K562 (cell line): ENCODE results near the gene PHLDB2. TPM values are rescaled to one million over a fixed set of nuclear protein-coding genes. Genes with fewer than 3 reads are reported as not detected.

Source experiments
- ATAC-seq: fragments of 200-7000 bp; cut with Tn5 transposase; 3 replicates; pipeline ENCODE4 v1.9.1; 2020; ENCODE audit warnings: moderate library complexity
- BruUV-seq: library from RNA; stranded (reverse); fragments of 400-500 nt; replicated peaks from 2 replicates; lab custom pipeline; 2021; lab: Mats Ljungman, UMichigan
- CTCF ChIA-PET: fragments of 300-600 bp; formaldehyde crosslinking; extraction: SDS; loops from one replicate; lab custom pipeline; 2021; ENCODE audit warnings: low intra/inter-chr PET ratio; lab: Yijun Ruan, JAX
- POLR2A ChIA-PET: fragments of 300-600, 350-650 bp; sonication (Branson Sonifier 250); formaldehyde crosslinking; extraction: SDS; loops from one replicate; lab custom pipeline; 2021; ENCODE audit warnings: antibody characterized with exemption, inconsistent platforms; lab: Yijun Ruan, JAX
- DNase-seq, 4 experiments: peaks; one replicate each; pipeline versions ENCODE4 v3.0.0 to v3.0.0-alpha.2; 2011 to 2018; ENCODE audit warnings: low spot score in 3 of 4, mixed read lengths in 3 of 4; ENCODE audit errors: extremely low read depth in 1 of 4
- FAIRE-seq: peaks from 2 replicates; lab custom pipeline; 2011; peaks lifted over from hg19 to GRCh38; lab: Jason Lieb, UNC
- H2AFZ ChIP-seq: 2 replicates; pipeline ENCODE4 v1.6.0; 2011; ENCODE audit warnings: low read depth, low read length, control low read depth, inconsistent platforms
- H3K27ac ChIP-seq: fragments of 200-600 bp; 3 replicates; pipeline ENCODE4 v1.8.0; 2011; ENCODE audit warnings: low read depth, mild to moderate bottlenecking, control low read depth, inconsistent platforms, low read length, moderate library complexity, mixed read lengths; ENCODE audit errors: extremely low read depth
- H3K27me3 ChIP-seq, 2 experiments: fragments of 300-600 bp in 1 of 2; 2 replicates in 1 of 2; 3 replicates in 1 of 2; pipeline versions ENCODE4 v1.6.0 to v1.8.0; 2011; ENCODE audit warnings: inconsistent platforms in 2 of 2, low read length in 2 of 2, mild to moderate bottlenecking in 1 of 2, mixed read lengths in 1 of 2, moderate library complexity in 1 of 2; ENCODE audit not compliant: control insufficient read depth in 2 of 2, insufficient read depth in 2 of 2
- H3K36me3 ChIP-seq: fragments of 300-600 bp; 3 replicates; pipeline ENCODE4 v1.8.0; 2011; ENCODE audit warnings: mild to moderate bottlenecking, low read length, inconsistent platforms; ENCODE audit not compliant: control insufficient read depth, insufficient read depth
- H3K4me1 ChIP-seq, 2 experiments: fragments of 200-600 bp in 1 of 2; replicated peaks in 1 of 2; 2 replicates in 1 of 2; 3 replicates in 1 of 2; pipeline versions ENCODE4 v1.5.1 to v1.8.0; 2011; ENCODE audit warnings: inconsistent platforms in 2 of 2, low read length in 2 of 2, mild to moderate bottlenecking in 1 of 2, mixed read lengths in 1 of 2, moderate library complexity in 1 of 2; ENCODE audit not compliant: control insufficient read depth in 2 of 2, insufficient read depth in 2 of 2
- H3K4me2 ChIP-seq: 2 replicates; pipeline ENCODE4 v1.6.1; 2011; ENCODE audit warnings: low read length, control low read depth, inconsistent platforms, mixed read lengths; ENCODE audit not compliant: insufficient read depth
- H3K4me3 ChIP-seq: fragments of 200-600 bp; sonication (generic), shearing (Covaris generic); 2 replicates; pipeline ENCODE4 v1.5.1; 2016; ENCODE audit warnings: control low read depth, inconsistent platforms
- H3K79me2 ChIP-seq: fragments of 200-600 bp; 3 replicates; pipeline ENCODE4 v1.8.0; 2011; ENCODE audit warnings: low read length, inconsistent platforms; ENCODE audit not compliant: control insufficient read depth, insufficient read depth
- H3K9ac ChIP-seq, 2 experiments: 2 replicates each; pipeline versions ENCODE4 v1.6.0 to v1.6.1; 2011; ENCODE audit warnings: low read depth in 2 of 2, low read length in 2 of 2, control low read depth in 1 of 2, inconsistent platforms in 1 of 2, mild to moderate bottlenecking in 1 of 2, mixed read lengths in 1 of 2; ENCODE audit not compliant: insufficient read depth in 1 of 2
- H3K9me1 ChIP-seq: one replicate; pipeline ENCODE4 v1.6.0; 2011; ENCODE audit warnings: inconsistent platforms, mild to moderate bottlenecking, low read length, moderate library complexity; ENCODE audit not compliant: control insufficient read depth, insufficient read depth
- H3K9me3 ChIP-seq: replicated peaks from 2 replicates; pipeline ENCODE4 v1.5.1; 2011; ENCODE audit warnings: low read depth, low read length, inconsistent platforms; ENCODE audit not compliant: control insufficient read depth, insufficient read depth
- H4K20me1 ChIP-seq: replicated peaks from 2 replicates; pipeline ENCODE4 v1.6.1; 2011; ENCODE audit warnings: low read length, inconsistent platforms, mixed read lengths; ENCODE audit not compliant: control insufficient read depth, insufficient read depth
- ARID4B ChIP-seq: sonication (generic); formaldehyde crosslinking; IDR thresholded peaks from 2 replicates; pipeline ENCODE4 v1.8.0; 2022; ENCODE audit warnings: mild to moderate bottlenecking, missing genetic modification reagents
- BRF2 ChIP-seq: IDR thresholded peaks from 3 replicates; pipeline ENCODE4 v1.6.1; 2011; ENCODE audit warnings: borderline replicate concordance, mild to moderate bottlenecking; ENCODE audit not compliant: insufficient read length, insufficient read depth
- HBP1 ChIP-seq: fragments of 450-650 bp; formaldehyde crosslinking; IDR thresholded peaks from 2 replicates; pipeline ENCODE4 v1.4.0; 2022; ENCODE audit warnings: missing genetic modification characterization
- MBD1 ChIP-seq: fragments of 250-450 bp; sonication (Bioruptor Pico); IDR thresholded peaks from 2 replicates; pipeline ENCODE4 v1.8.0; 2022; ENCODE audit warnings: inconsistent platforms
- MTF1 ChIP-seq: fragments of 250-450 bp; sonication (Bioruptor Pico); IDR thresholded peaks from 2 replicates; pipeline ENCODE4 v1.9.0; 2021; ENCODE audit warnings: moderate library complexity, mild to moderate bottlenecking, inconsistent platforms, borderline replicate concordance
- SRSF1 ChIP-seq: fragments of 200-400 bp; formaldehyde crosslinking; IDR thresholded peaks from 2 replicates; pipeline ENCODE4 v1.6.1; 2017; ENCODE audit warnings: mild to moderate bottlenecking, low read depth, low read length, moderate library complexity
- TCF3 ChIP-seq: sonication (generic); formaldehyde crosslinking; IDR thresholded peaks from 2 replicates; pipeline ENCODE4 v1.4.0; 2020; ENCODE audit warnings: mild to moderate bottlenecking, missing genetic modification reagents
- ZNF280A ChIP-seq: fragments of 450-650 bp; IDR thresholded peaks from 2 replicates; pipeline ENCODE4 v1.6.1; 2018; ENCODE audit warnings: mild to moderate bottlenecking, low read depth; ENCODE audit not compliant: partially characterized antibody
- ZNF41 ChIP-seq: fragments of 250-450 bp; sonication (Bioruptor Pico); conservative IDR thresholded peaks from 2 replicates; pipeline ENCODE4 v1.4.0; 2020; ENCODE audit warnings: mild to moderate bottlenecking
- ZNF431 ChIP-seq: sonication (generic); formaldehyde crosslinking; IDR thresholded peaks from 2 replicates; pipeline ENCODE4 v1.8.0; 2022; ENCODE audit warnings: mild to moderate bottlenecking, missing genetic modification reagents
- WGBS: fragments of 100-300 bp; shearing (Covaris generic); methylation state at CpG from one replicate; pipeline ENCODE4 v1.1.6; 2016; ENCODE audit warnings: low coverage, mixed read lengths; ENCODE audit not compliant: insufficient coverage; ENCODE audit errors: missing lambda C conversion rate; 5-methylcytosine and 5-hydroxymethylcytosine counted together
- in situ Hi-C: fragments of 300-500 bp; cut with MboI; formaldehyde crosslinking; loops from 4 replicates; pipeline ENCODE4 v1.15.0; 2018; ENCODE audit warnings: inconsistent platforms, mixed read lengths
- intact Hi-C: fragments of 100-400 bp; cut with micrococcal nuclease; formaldehyde crosslinking; loops from 2 replicates; pipeline ENCODE4 v1.14.2; 2022
- polyA plus RNA-seq, 8 experiments: library from polyadenylated mRNA; depleted of rRNA in 4 of 8; stranded (reverse) in 5 of 8; unstranded in 3 of 8; fragments of >200 nt; fragmentation: Nextera tagmentation in 2 of 8; fragmentation: Illumina TruSeq in 1 of 8; extraction: Ambion mirVana in 2 of 8; extraction: Trizol in 1 of 8; gene quantifications; 2 replicates each; pipeline versions ENCODE4 v1.2.1 to v1.2.3, GENCODE V29; 2011 to 2014; ENCODE audit warnings: inconsistent platforms in 1 of 8, missing spikeins in 1 of 8
- total RNA-seq, 7 experiments: library from RNA; depleted of rRNA in 6 of 7; stranded (reverse); fragments of >200 nt in 6 of 7; fragmentation: Illumina TruSeq in 2 of 7; extraction: Trizol in 2 of 7; gene quantifications; 2 replicates each; pipeline versions ENCODE4 v1.2.1 to v1.2.3, GENCODE V29; 2011 to 2021; ENCODE audit warnings: low replicate concordance in 1 of 7

The PHLDB2 gene
- total and polyA plus RNA-seq, 9 of the 15 experiments (the other 6 are each of a cell fraction or from before 2014, with no cell fraction given) = 0.04 TPM; not detected in 8

GRCh38 chr3:111846717-111847116 lies 12.3 kb upstream of the PHLDB2 start:
- no peaks in the 10 kb centered on the region for H3K4me1 ChIP-seq
- H3K27ac ChIP-seq = no peak overlapping the region
- H3K9me1 ChIP-seq = no peaks in the 10 kb centered on the region
- H3K36me3 ChIP-seq = no peaks in the 10 kb centered on the region
- intact Hi-C loops (no loop called here), in situ Hi-C loops (no loop called here)
- TF ChIP-seq BRF2 (no peak), ZNF41 (CRISPR knock-in tag) (no peak), MBD1 (CRISPR knock-in tag) (no peak), ZNF280A (no peak), ARID4B (CRISPR knock-in tag) (no peak), MTF1 (CRISPR knock-in tag) (no peak), SRSF1 (no peak), ZNF431 (no peak), TCF3 (CRISPR knock-in tag) (no peak), HBP1 (no peak)
- ChIA-PET CTCF (no interaction called here), POLR2A (no interaction called here)
- no peaks in the 10 kb centered on the region for H3K79me2 ChIP-seq
- H3K4me3 ChIP-seq = no peak overlapping the region
- H3K9ac ChIP-seq = no peak overlapping the region
- no peaks in the 10 kb centered on the region for H3K9me3 ChIP-seq
- no peak overlapping the region for H2AFZ ChIP-seq
- no peak overlapping the region for H3K4me2 ChIP-seq
- DNase-seq (no peak), ATAC-seq (no peak), FAIRE-seq (no peak)
- H4K20me1 ChIP-seq = no peaks in the 10 kb centered on the region
- H3K27me3 ChIP-seq = no peaks in the 10 kb centered on the region
- no TSS peak for BruUV-seq
- 0% methylated on average over 2 of the region's 2 CpGs for WGBS
